K562 (cell line): ENCODE measurements around the gene HADHB. TPM values are rescaled to one million over a fixed set of nuclear protein-coding genes. Genes with fewer than 3 reads are reported as not detected.

Experiments used
- BRF1 ChIP-seq: IDR thresholded peaks from 3 replicates; pipeline ENCODE4 v1.6.1; 2011; ENCODE audit warnings: borderline replicate concordance, mild to moderate bottlenecking; ENCODE audit not compliant: insufficient read length; ENCODE audit errors: extremely low read depth
- ELF1 ChIP-seq: fragments of 200-800 bp; sonication (Bioruptor generic); IDR thresholded peaks from 2 replicates; pipeline ENCODE4 v1.6.1; 2016; ENCODE audit warnings: missing genetic modification characterization, missing compliant biosample characterization
- FOXK1 ChIP-seq: sonication (generic); formaldehyde crosslinking; IDR thresholded peaks from 2 replicates; pipeline ENCODE4 v1.8.0; 2022; ENCODE audit warnings: missing genetic modification reagents, mild to moderate bottlenecking, borderline replicate concordance
- FUS ChIP-seq: fragments of 200-400 bp; formaldehyde crosslinking; optimal IDR thresholded peaks from 2 replicates; pipeline ENCODE3; 2017; ENCODE audit warnings: low read depth, low read length
- MLLT1 ChIP-seq, 2 experiments: fragments of 450-650 bp; IDR thresholded peaks; 2 replicates each; pipeline ENCODE4 v1.6.1; 2016
- MTA1 ChIP-seq: fragments of 450-650 bp; IDR thresholded peaks from 2 replicates; pipeline ENCODE4 v1.6.1; 2017; ENCODE audit warnings: borderline replicate concordance
- NFYB ChIP-seq: IDR thresholded peaks from 2 replicates; pipeline ENCODE4 v1.6.1; 2011; ENCODE audit warnings: mild to moderate bottlenecking, moderate library complexity; ENCODE audit not compliant: insufficient read length; ENCODE audit errors: extremely low read depth
- PCBP1 ChIP-seq: fragments of 200-400 bp; formaldehyde crosslinking; IDR thresholded peaks from 2 replicates; pipeline ENCODE4 v1.6.1; 2018; ENCODE audit warnings: mild to moderate bottlenecking, low read depth, low read length; ENCODE audit not compliant: poor library complexity, severe bottlenecking
- RNF2 ChIP-seq: sonication (generic); IDR thresholded peaks from 2 replicates; pipeline ENCODE4 v1.6.1; 2016
- SMAD1 ChIP-seq: fragments of 150-350 bp; IDR thresholded peaks from 2 replicates; pipeline ENCODE4 v1.6.1; 2014; ENCODE audit warnings: low read length, low read depth; ENCODE audit not compliant: partially characterized antibody
- SNRNP70 ChIP-seq: fragments of 200-400 bp; formaldehyde crosslinking; optimal IDR thresholded peaks from 2 replicates; pipeline ENCODE3; 2017; ENCODE audit warnings: low read depth, low read length
- STAT6 ChIP-seq: sonication (generic); formaldehyde crosslinking; IDR thresholded peaks from 2 replicates; pipeline ENCODE4 v1.8.1; 2023; ENCODE audit warnings: mild to moderate bottlenecking, missing genetic modification reagents
- ZNF507 ChIP-seq: conservative IDR thresholded peaks from 2 replicates; pipeline ENCODE4 v1.6.1; 2017; ENCODE audit warnings: missing genetic modification characterization, missing compliant biosample characterization
- ZNF583 ChIP-seq: fragments of 250-450 bp; sonication (Bioruptor Pico); IDR thresholded peaks from 2 replicates; pipeline ENCODE4 v1.4.0; 2020
- polyA plus RNA-seq, 8 experiments: library from polyadenylated mRNA; depleted of rRNA in 4 of 8; stranded (reverse) in 5 of 8; unstranded in 3 of 8; fragments of >200 nt; fragmentation: Nextera tagmentation in 2 of 8; fragmentation: Illumina TruSeq in 1 of 8; extraction: Ambion mirVana in 2 of 8; extraction: Trizol in 1 of 8; gene quantifications; 2 replicates each; pipeline versions ENCODE4 v1.2.1 to v1.2.3, GENCODE V29; 2011 to 2014; ENCODE audit warnings: inconsistent platforms in 1 of 8, missing spikeins in 1 of 8
- total RNA-seq, 7 experiments: library from RNA; depleted of rRNA in 6 of 7; stranded (reverse); fragments of >200 nt in 6 of 7; fragmentation: Illumina TruSeq in 2 of 7; extraction: Trizol in 2 of 7; gene quantifications; 2 replicates each; pipeline versions ENCODE4 v1.2.1 to v1.2.3, GENCODE V29; 2011 to 2021; ENCODE audit warnings: low replicate concordance in 1 of 7
- TF ChIP-seq, protein P1 (sequence below): sonication (generic); formaldehyde crosslinking; IDR thresholded peaks from 2 replicates; pipeline ENCODE4 v1.8.0; 2022; ENCODE audit warnings: mild to moderate bottlenecking, missing genetic modification reagents
- TF ChIP-seq, protein P2 (sequence below): fragments of 450-650 bp; IDR thresholded peaks from 2 replicates; pipeline ENCODE4 v1.6.1; 2017; ENCODE audit warnings: antibody characterized with exemption, mild to moderate bottlenecking
- TF ChIP-seq, protein P3 (sequence below): fragments of 450-650 bp; IDR thresholded peaks from 2 replicates; pipeline ENCODE4 v1.6.1; 2017; ENCODE audit warnings: mild to moderate bottlenecking, moderate library complexity

The HADHB gene
- total and polyA plus RNA-seq, 9 of the 15 experiments (the other 6 are each of a cell fraction or from before 2014, with no cell fraction given) = 67.3 to 199 (median 100) TPM

DNA sequence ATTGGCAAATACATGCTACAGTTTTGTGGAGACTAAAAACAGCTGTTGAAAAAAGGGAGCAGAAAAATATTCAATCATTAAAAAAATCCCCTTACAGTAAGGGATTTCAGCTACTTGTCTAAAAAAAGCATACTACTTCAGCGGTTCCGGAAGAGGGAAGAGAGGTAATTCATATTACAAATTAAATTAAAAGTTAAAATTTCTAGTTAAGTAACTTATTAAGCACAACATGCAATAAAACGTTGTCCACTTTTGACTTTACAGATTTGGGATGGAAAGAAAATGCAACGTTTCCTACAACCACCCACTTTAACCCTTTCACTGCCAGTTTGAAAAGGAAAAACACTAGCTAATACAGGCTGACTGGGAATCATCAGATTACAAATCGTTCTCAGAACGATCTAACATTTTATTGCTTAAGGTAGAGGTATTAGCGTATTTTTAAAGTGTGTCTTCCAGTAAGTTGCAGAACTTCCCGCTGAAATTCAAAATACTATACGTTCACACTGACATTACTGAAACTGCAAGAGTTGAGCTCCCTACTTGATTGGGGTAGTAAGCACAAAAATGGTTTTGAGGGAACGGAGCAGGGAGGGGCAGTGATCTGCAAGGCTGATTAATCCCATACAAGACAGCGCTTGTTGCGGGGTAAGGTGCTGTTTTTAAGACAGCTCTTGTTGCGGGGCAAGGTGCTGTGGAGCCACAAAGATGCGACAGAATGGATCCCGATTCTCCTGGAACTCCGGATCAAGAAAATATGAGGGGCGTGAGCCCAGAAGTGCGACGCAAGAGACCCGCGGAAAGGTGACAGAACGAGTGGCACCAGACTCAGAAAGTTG, 1.1 kb upstream of the HADHB start (continued):
- TF ChIP-seq, protein P1, sequence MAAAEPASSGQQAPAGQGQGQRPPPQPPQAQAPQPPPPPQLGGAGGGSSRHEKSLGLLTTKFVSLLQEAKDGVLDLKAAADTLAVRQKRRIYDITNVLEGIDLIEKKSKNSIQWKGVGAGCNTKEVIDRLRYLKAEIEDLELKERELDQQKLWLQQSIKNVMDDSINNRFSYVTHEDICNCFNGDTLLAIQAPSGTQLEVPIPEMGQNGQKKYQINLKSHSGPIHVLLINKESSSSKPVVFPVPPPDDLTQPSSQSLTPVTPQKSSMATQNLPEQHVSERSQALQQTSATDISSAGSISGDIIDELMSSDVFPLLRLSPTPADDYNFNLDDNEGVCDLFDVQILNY (CRISPR knock-in tag) = no peak
- TF ChIP-seq NFYB (no peak), FUS (no peak), SNRNP70 (no peak), ELF1 (tag) (no peak), FOXK1 (CRISPR knock-in tag) (no peak), SMAD1 (no peak), MLLT1 (IDR thresholded peaks at IDR 0.05) (0 out of 4 replicates have a peak, but pooled peaks of 1 of the 2 experiments have one; percentile 5), ZNF583 (CRISPR knock-in tag) (0 out of 2 replicates have a peak, but pooled peaks have one; percentile 16), MTA1 (no peak), STAT6 (CRISPR knock-in tag) (no peak), RNF2 (no peak), ZNF507 (tag) (no peak), PCBP1 (no peak), BRF1 (no peak)
- TF ChIP-seq, protein P2, sequence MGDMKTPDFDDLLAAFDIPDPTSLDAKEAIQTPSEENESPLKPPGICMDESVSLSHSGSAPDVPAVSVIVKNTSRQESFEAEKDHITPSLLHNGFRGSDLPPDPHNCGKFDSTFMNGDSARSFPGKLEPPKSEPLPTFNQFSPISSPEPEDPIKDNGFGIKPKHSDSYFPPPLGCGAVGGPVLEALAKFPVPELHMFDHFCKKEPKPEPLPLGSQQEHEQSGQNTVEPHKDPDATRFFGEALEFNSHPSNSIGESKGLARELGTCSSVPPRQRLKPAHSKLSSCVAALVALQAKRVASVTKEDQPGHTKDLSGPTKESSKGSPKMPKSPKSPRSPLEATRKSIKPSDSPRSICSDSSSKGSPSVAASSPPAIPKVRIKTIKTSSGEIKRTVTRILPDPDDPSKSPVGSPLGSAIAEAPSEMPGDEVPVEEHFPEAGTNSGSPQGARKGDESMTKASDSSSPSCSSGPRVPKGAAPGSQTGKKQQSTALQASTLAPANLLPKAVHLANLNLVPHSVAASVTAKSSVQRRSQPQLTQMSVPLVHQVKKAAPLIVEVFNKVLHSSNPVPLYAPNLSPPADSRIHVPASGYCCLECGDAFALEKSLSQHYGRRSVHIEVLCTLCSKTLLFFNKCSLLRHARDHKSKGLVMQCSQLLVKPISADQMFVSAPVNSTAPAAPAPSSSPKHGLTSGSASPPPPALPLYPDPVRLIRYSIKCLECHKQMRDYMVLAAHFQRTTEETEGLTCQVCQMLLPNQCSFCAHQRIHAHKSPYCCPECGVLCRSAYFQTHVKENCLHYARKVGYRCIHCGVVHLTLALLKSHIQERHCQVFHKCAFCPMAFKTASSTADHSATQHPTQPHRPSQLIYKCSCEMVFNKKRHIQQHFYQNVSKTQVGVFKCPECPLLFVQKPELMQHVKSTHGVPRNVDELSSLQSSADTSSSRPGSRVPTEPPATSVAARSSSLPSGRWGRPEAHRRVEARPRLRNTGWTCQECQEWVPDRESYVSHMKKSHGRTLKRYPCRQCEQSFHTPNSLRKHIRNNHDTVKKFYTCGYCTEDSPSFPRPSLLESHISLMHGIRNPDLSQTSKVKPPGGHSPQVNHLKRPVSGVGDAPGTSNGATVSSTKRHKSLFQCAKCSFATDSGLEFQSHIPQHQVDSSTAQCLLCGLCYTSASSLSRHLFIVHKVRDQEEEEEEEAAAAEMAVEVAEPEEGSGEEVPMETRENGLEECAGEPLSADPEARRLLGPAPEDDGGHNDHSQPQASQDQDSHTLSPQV = 0 out of 2 replicates have a peak, but pooled peaks have one; percentile 0
- TF ChIP-seq, protein P3, sequence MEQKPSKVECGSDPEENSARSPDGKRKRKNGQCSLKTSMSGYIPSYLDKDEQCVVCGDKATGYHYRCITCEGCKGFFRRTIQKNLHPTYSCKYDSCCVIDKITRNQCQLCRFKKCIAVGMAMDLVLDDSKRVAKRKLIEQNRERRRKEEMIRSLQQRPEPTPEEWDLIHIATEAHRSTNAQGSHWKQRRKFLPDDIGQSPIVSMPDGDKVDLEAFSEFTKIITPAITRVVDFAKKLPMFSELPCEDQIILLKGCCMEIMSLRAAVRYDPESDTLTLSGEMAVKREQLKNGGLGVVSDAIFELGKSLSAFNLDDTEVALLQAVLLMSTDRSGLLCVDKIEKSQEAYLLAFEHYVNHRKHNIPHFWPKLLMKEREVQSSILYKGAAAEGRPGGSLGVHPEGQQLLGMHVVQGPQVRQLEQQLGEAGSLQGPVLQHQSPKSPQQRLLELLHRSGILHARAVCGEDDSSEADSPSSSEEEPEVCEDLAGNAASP = no peak
